Measurements from ENCODE around the gene TMEM238.
"Not testable (repeated sequence)": the region's sequence is repeated elsewhere in the genome, so short reads cannot be mapped to it uniquely, and the experiment has no call there.

Gene TMEM238

DNA sequence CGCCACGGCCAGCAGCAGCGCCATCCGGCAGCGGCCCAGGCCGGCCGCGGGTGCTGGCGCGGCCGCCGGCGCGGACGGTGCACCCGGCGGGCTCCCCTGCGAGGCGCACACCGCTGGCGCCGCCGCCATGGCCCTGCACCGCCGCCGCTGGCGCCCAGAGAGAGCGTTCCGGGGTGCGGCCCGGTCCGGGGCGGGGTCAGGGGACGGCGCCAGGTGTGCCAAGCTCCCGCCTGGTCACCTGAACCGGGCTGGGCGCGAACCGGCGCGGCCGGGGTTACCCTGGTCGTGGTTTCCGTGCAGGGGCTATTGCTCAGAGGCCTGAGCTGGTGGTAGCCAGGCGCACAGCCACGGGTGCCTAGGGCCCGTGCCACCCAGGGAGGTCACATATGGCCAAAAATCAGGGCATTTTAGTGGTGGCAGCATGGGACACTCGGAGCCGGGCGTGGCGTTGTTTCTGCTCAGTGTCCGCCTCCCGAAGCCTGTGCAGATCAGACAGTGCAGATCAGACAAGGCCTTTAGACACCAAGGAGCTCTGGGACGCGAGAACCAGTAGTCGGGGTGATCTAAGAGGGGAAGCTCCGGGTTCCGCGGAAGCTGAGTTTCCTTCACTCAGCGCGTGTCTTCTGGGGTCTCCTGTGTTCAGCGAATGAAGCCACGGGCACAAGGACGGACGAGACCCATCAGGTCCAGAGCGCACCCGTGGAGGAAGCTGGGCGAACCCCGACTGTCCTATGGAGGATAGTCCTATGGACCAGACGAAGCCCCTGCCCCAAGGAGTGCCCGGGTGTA is at the start of gene TMEM238:
TSS of gene TMEM238 (minus strand) at position 162 of the 789 bp plus-strand sequence. CDS start at position 129, 33 bp downstream.
- DNase-seq (ENCODE audit: low read depth in 2 of 2), result no peak

DNA sequence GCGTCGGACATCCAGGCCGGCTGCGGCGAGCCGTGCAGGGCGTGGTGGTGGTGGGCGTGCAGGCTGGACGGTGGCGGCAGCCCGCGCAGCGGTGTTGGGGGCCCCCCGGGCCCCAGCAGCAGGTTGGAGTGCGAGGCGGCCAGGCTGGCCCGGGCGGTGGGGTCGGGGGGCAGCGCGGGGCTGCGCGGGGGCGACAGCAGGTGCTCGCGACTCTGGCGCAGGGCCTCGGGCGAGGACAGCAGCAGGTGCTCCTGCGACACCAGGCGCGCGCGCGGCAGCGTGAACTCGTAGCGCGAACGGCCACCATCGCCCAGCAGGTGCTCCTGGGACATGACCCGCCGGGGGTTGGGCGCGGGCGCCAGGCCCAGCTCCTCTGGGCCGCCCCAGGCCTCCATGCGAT is 49.2 kb upstream of the TMEM238 start:
- DNase-seq (ENCODE audit: low read depth in 2 of 2), result no peak

- no peak for DNase-seq (ENCODE audit: low read depth in 2 of 2)
Observed at GRCh38 chr19:55432241-55432959, 48.3 kb upstream of the TMEM238 start.

DNA sequence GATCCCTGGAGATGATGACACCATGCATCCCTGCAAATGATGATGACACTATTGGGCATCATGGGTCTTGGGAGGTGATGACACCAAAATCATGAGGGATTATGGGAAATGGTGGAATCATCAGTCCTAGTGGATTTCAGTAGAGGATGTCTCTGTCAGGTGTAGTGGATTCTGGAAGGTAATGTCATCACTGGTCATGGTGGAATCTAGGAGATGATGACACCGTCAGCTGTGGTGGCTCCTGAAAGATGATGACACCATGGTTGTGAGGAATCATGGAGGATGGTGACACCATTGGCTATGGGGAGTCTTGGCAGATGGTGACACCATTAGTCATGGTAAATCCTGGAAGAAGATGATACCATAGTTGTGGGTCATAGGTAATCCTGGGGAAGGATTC is 47.1 kb upstream of the TMEM238 start:
- DNase-seq (ENCODE audit: low read depth in 2 of 2), result no peak

GRCh38 chr19:55426042-55426441 is 42.0 kb upstream of the TMEM238 start:
- no peak for DNase-seq (ENCODE audit: low read depth in 2 of 2)

DNA sequence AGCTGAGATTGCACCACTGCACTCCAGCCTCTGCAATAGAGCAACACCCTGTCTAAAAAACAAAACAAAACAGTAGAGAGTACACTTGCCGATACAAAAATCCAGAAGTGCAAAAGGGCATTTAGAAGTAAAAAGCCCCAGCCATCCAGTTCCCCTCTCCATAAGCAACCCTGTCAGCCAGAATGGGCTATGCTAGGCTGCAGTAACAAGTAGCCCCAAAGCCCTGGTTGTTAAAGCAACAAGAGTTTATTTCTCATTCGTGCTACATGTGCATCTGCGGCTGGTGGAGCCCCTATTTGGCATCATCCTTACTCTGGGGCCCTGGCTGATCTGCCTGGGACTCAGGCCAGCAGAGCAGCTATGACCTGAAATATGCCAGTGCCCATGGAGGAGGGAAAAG is 40.4 kb upstream of the TMEM238 start:
- DNase-seq (ENCODE audit: low read depth in 2 of 2), result no peak

- DNase-seq (ENCODE audit: low read depth in 2 of 2), result no peak
Observed at GRCh38 chr19:55423225-55424005, 39.3 kb upstream of the TMEM238 start.

- not testable (repeated sequence) for DNase-seq (ENCODE audit: low read depth in 2 of 2)
Observed at GRCh38 chr19:55421281-55421680, 37.2 kb upstream of the TMEM238 start.

- no peak for DNase-seq (ENCODE audit: low read depth in 2 of 2)
Observed at GRCh38 chr19:55419624-55420236, 35.6 kb upstream of the TMEM238 start.

- DNase-seq (ENCODE audit: low read depth in 2 of 2), result no peak
Observed at GRCh38 chr19:55419103-55419502, 35.0 kb upstream of the TMEM238 start.

DNA sequence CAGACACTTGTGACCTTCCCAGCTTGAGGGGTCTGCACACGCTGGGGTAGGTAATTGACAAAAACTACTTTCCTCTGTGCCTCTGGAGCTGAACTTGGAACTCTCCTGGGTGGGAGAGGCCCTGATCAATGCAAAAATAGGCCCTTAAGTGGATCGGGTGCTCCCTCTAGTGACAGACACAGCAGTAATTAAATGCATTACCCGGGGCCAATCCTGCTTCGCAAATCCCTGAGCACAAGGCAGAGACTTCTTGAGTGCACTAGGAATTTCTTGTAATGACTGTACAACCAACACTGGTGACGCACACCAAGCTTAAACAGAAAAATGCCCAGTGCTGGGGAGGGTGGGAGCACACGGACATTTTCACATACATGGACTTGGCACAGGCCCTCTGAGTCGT is 34.1 kb upstream of the TMEM238 start:
- DNase-seq (ENCODE audit: low read depth in 2 of 2), result peak in 1 of 2 donors; percentile 20

- DNase-seq (ENCODE audit: low read depth in 2 of 2), result no peak
Observed at GRCh38 chr19:55410168-55410567, 26.1 kb upstream of the TMEM238 start.

DNA sequence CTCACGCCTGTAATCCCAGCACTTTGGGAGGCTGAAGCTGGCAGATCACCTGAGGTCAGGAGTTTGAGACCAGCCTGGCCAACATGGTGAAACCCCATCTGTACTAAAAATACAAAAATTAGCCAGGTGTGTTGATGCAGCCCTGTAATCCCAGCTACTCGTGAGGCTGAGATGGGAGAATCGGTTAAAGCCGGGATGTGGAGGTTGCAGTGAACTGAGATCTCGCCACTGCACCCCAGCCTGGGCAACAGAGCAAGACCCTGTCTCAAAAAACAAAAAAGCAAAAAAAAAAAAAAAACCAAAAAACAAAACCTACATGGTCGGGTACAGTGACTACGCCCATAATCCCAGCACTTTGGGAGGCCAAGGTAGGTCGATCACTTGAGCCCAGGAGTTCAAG is 25.1 kb upstream of the TMEM238 start:
- not testable (repeated sequence) for DNase-seq (ENCODE audit: low read depth in 2 of 2)

- no peak for DNase-seq (ENCODE audit: low read depth in 2 of 2)
Observed at GRCh38 chr19:55408533-55408872, 24.4 kb upstream of the TMEM238 start.

DNA sequence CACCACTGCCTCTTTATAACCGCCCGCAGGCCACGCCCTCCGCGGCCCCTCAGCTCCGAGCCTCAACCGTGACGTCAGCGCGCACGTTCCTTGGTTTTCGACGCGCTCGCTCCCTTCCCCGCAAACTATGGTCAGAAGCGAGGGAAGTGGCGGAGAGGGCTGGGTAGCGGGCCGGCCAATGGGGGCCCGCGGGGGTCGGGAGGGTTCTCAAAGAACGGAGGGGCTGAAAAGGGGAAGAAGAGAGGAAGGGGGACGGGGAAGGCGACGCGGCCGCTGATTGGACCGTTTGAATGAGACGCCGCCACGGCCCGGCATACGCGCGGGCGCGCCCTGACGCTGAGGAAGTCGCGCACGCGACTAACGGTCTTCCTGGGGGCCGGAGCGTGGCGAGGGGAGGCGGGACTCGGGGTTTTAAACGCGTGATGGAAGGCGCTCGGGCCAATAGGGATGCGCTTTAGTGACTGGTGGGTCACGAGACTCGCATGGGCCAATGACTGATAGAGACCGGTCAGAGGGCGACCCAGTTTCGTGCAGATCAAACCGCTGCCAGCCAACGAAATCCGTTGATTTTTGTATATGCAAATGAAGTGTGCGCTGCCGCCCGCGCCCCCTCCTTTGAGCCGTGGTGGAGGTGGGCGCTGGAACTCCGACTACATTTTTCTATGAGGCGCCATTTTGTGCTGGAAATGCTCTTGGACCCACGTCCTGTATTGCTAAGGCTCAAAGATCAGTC is 23.9 kb upstream of the TMEM238 start:
- DNase-seq (ENCODE audit: low read depth in 2 of 2), result peak; percentile 90 to 93

- DNase-seq (ENCODE audit: low read depth in 2 of 2), result not testable (repeated sequence)
Observed at GRCh38 chr19:55407550-55407799, 23.4 kb upstream of the TMEM238 start, which contains the start of gene UBE2S. Gene UBE2S, minus strand, starts transcription at chr19:55407788. Its CDS starts 199 bp downstream, at chr19:55407589.

GRCh38 chr19:55406826-55407549 is 22.9 kb upstream of the TMEM238 start:
- DNase-seq (ENCODE audit: low read depth in 2 of 2), result no peak

GRCh38 chr19:55406091-55406825 is 22.2 kb upstream of the TMEM238 start:
- DNase-seq (ENCODE audit: low read depth in 2 of 2), result no peak

DNA sequence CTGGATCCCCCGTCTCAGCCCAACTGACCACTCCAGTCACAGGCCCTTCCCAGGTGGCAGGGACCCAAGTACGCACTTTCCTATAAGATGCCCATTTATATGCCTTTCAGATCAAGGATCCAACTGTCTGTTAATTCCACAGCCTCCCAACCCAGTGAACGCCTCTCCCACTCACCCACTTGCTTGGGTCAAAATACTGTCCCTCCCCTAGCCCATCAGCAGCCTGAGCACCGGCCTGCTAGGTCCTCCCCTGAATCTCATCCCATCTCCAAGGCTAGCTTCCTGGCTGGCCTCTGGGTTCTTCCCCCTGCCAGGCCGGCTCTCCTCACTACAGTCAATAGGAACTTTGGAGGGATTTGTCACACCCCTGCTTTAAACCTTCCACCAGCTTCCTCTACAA is 21.5 kb upstream of the TMEM238 start:
- no peak for DNase-seq (ENCODE audit: low read depth in 2 of 2)

DNA sequence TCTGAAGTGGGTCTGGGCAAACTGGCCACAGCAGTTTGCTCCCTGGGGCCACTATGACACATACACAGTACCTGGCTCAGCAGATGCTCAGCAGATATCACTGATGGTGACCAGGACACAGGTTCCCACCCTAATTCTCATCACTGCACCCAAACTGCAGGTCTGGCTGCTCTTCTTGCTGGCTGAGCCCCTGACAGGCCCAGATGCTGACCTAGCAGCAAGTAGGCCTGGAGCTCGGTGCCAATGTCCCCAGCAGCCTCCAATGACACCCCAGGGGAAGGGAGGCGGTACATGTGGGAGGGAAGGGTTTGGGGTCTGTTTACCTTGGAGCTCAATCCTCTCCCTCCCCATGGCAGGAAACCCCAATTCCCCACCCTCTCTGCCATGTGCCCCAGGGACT is 18.4 kb upstream of the TMEM238 start:
- no peak for DNase-seq (ENCODE audit: low read depth in 2 of 2)
